HepG2 (cell line): ENCODE measurements around the gene FANCF. TPM values are rescaled to one million over a fixed set of nuclear protein-coding genes. Genes with fewer than 3 reads are reported as not detected.
A peak's percentile ranks its signal among the peaks of the same experiment; 100 is the strongest.

Experiments
- ARNTL ChIP-seq: sonication (generic); formaldehyde crosslinking; IDR thresholded peaks from 2 replicates; pipeline ENCODE4 v1.4.0; 2020; ENCODE audit warnings: mild to moderate bottlenecking, missing genetic modification reagents
- GPBP1L1 ChIP-seq: sonication (generic); formaldehyde crosslinking; IDR thresholded peaks from 2 replicates; pipeline ENCODE4 v1.5.0; 2020; ENCODE audit warnings: mild to moderate bottlenecking, missing genetic modification reagents
- HNF1A ChIP-seq, 2 experiments: sonication (generic) in 1 of 2; formaldehyde crosslinking in 1 of 2; IDR thresholded peaks; 2 replicates each; pipeline versions ENCODE4 v1.4.0 to v1.6.1; 2016 to 2020; ENCODE audit warnings: borderline replicate concordance in 1 of 2, low read depth in 1 of 2, mild to moderate bottlenecking in 1 of 2, missing genetic modification reagents in 1 of 2
- KIAA2018 ChIP-seq: sonication (generic); formaldehyde crosslinking; IDR thresholded peaks from 2 replicates; pipeline ENCODE4 v1.5.0; 2020; ENCODE audit warnings: mild to moderate bottlenecking, missing genetic modification reagents, borderline replicate concordance
- MXD4 ChIP-seq: IDR thresholded peaks from 2 replicates; pipeline ENCODE4 v1.6.1; 2016; ENCODE audit warnings: mild to moderate bottlenecking, missing biosample characterization, missing genetic modification reagents
- NR1H2 ChIP-seq: sonication (generic); formaldehyde crosslinking; IDR thresholded peaks from 2 replicates; pipeline ENCODE4 v1.8.1; 2022; ENCODE audit warnings: low read depth, missing genetic modification reagents, borderline replicate concordance
- SNAPC5 ChIP-seq: sonication (generic); formaldehyde crosslinking; IDR thresholded peaks from 2 replicates; pipeline ENCODE4 v1.8.1; 2023; ENCODE audit warnings: mild to moderate bottlenecking, missing genetic modification reagents, borderline replicate concordance
- TAF1 ChIP-seq: sonication (generic); formaldehyde crosslinking; IDR thresholded peaks from 2 replicates; pipeline ENCODE4 v1.4.0; 2020; ENCODE audit warnings: missing genetic modification reagents
- U2AF2 ChIP-seq: fragments of 200-400 bp; formaldehyde crosslinking; IDR thresholded peaks from 2 replicates; pipeline ENCODE4 v1.6.1; 2017; ENCODE audit warnings: low read depth, mild to moderate bottlenecking, low read length
- ZNF264 ChIP-seq: sonication (generic); formaldehyde crosslinking; IDR thresholded peaks from 2 replicates; pipeline ENCODE4 v1.4.0; 2020; ENCODE audit warnings: missing genetic modification reagents
- ZNF567 ChIP-seq: sonication (generic); formaldehyde crosslinking; IDR thresholded peaks from 2 replicates; pipeline ENCODE4 v1.8.1; 2023; ENCODE audit warnings: mild to moderate bottlenecking, missing genetic modification reagents, borderline replicate concordance
- ZNF569 ChIP-seq: sonication (generic); formaldehyde crosslinking; IDR thresholded peaks from 2 replicates; pipeline ENCODE4 v1.5.0; 2020; ENCODE audit warnings: mild to moderate bottlenecking, missing genetic modification reagents, moderate library complexity, borderline replicate concordance
- polyA plus RNA-seq, 8 experiments: library from polyadenylated mRNA; depleted of rRNA in 3 of 8; stranded (reverse) in 7 of 8; unstranded in 1 of 8; fragments of >200 nt; fragmentation: Illumina TruSeq in 4 of 8; extraction: Trizol in 4 of 8; gene quantifications; 2 replicates each; pipeline versions ENCODE4 v1.2.1 to v1.2.3, GENCODE V29; 2011 to 2016; ENCODE audit warnings: low read depth in 4 of 8, missing spikeins in 1 of 8, mixed read lengths in 1 of 8; ENCODE audit not compliant: insufficient read depth in 1 of 8
- total RNA-seq, 5 experiments: library from RNA; depleted of rRNA; stranded (reverse); fragments of >200 nt; fragmentation: Illumina TruSeq; extraction: Trizol; gene quantifications; 2 replicates each; pipeline ENCODE4 v1.2.3, GENCODE V29; 2016; ENCODE audit warnings: low read depth in 1 of 5

The FANCF gene
- total and polyA plus RNA-seq, 2 of the 13 experiments (the other 11 are each of a cell fraction or from before 2014, with no cell fraction given): 2.5 to 9.7 TPM

GRCh38 chr11:22634897-22635629 lies 9.4 kb upstream of the FANCF start (continued):
- no peak for TF ChIP-seq GPBP1L1 (CRISPR knock-in tag)
- no peak for TF ChIP-seq ARNTL (CRISPR knock-in tag)
- TF ChIP-seq ZNF567 (CRISPR knock-in tag): no peak
- TF ChIP-seq NR1H2 (CRISPR knock-in tag): no peak
- peak; percentile 43; the same call in 1 of the 2 replicates for TF ChIP-seq HNF1A (IDR thresholded peaks at IDR 0.05; ENCODE audit: low read depth)
- peak; percentile 58; the same call in 1 of the 2 replicates for TF ChIP-seq HNF1A (CRISPR knock-in tag; IDR thresholded peaks at IDR 0.05; ENCODE audit: borderline replicate concordance)
- TF ChIP-seq MXD4 (CRISPR knock-in tag): no peak
- 0 out of 2 replicates have a peak, but pooled peaks have one; percentile 35 for TF ChIP-seq SNAPC5 (CRISPR knock-in tag)
- no peak for TF ChIP-seq TAF1 (CRISPR knock-in tag)
- TF ChIP-seq ZNF569 (CRISPR knock-in tag): no peak
- peak; percentile 44; the same call in 1 of the 2 replicates for TF ChIP-seq ZNF264 (CRISPR knock-in tag)
- TF ChIP-seq U2AF2: no peak
- TF ChIP-seq KIAA2018: no peak
